Measurements from ENCODE around the gene CCN2. TPM values are rescaled to one million over a fixed set of nuclear protein-coding genes. Genes with fewer than 3 reads are reported as not detected.
A peak's percentile ranks its signal among the peaks of the same experiment; 100 is the strongest.

CCN2 gene
- total RNA-seq, 1 experiment from 2014 or later: 3.1 TPM

DNA sequence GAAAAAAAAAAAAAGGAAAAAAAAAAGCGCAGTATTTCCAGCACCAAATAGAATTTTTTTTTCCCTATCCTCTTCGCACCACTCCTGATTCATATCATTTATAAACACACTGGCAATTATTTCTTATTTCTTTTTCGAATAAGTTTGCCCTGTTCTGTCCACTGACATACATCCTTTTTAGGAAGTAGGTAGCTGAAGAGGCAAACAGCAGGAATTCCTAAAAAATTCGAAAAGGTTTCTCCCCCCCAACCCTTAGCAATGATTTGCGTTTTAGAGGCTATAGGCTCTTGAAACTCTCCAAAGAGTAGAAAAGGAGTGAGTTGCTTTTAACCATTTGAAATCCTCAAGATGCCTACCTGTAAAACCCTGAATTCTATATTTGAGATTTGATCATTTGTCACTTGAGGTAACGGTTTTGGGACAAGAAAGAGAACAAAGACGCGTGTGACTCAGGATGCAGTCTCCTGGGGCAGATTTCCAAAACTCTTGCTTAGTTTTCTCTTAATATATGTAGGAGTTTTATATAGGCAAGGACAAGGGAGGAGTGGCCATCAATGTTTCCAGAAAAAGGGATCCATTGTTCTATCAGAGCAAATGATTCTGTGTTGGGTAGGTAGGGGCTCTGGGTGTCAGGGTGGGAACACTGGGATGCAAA, 531 bp upstream of the CCN2 start:
- BruUV-seq (replicated peaks): no TSS peak
- H3K4me1 ChIP-seq (ENCODE audit: control insufficient read depth in 1 of 2, insufficient read depth in 2 of 2, low read length in 2 of 2): peaks cover 9 to 34% of the 10 kb centered on the region in 2 experiments

DNA sequence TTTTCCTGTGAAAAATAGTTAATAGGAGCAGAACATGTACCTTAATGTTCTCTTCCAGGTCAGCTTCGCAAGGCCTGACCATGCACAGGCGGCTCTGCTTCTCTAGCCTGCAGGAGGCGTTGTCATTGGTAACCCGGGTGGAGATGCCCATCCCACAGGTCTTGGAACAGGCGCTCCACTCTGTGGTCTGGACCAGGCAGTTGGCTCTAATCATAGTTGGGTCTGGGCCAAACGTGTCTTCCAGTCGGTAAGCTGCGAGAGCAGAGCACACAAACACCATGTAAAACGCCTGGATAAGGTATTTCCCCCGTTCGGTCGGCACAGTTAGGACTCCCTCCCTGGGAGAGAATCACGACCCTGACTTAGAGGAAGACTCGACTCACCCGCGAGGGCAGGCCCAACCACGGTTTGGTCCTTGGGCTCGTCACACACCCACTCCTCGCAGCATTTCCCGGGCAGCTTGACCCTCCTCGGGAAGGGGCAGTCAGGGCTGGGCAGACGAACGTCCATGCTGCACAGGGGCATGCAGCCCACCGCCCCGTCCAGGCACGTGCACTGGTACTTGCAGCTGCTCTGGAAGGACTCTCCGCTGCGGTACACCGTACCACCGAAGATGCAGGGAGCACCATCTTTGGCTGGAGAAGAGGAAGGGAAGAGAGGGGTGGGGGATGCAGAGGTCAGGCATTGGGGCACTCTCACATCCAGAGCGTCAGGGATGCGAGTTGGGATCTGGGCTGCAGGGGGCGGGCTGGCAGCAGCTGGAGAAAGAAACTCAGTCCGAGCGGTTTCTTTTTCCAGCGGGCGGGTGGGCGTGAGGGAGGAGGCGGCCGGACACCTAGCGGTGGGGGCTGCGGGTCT, 1.0 kb downstream of the CCN2 start:
- RAD21 ChIA-PET (ENCODE audit: low non-redundant PET in 1 of 2, low total read pairs in 2 of 2, uncharacterized antibody in 2 of 2, unreplicated experiment in 2 of 2): no interaction called here
- Histone ChIP-seq H2AFZ (ENCODE audit: low read depth, low read length, poor library complexity, severe bottlenecking) (no peak overlapping the region), H3K9ac (ENCODE audit: low read length) (peak overlapping the region; percentile 52), H4K20me1 (ENCODE audit: insufficient read depth) (no peaks in the 10 kb centered on the region), H3K36me3 (ENCODE audit: control insufficient read depth in 1 of 2, insufficient read depth in 2 of 2, low read length in 2 of 2) (no peaks in the 10 kb centered on the region), H3K9me2 (ENCODE audit: insufficient read depth) (no peaks in the 10 kb centered on the region), H3K79me2 (ENCODE audit: insufficient read depth, low read length) (no peaks in the 10 kb centered on the region), H3K4me1 (ENCODE audit: control insufficient read depth in 1 of 2, insufficient read depth in 2 of 2, low read length in 2 of 2) (peaks cover 9 to 34% of the 10 kb centered on the region in 2 experiments), H3K9me3 (ENCODE audit: control insufficient read depth in 1 of 2, insufficient read depth in 1 of 2, low read depth in 1 of 2, low read length in 2 of 2) (no peaks in the 10 kb centered on the region), H3K4me3 (replicated peaks in 1 of 2; ENCODE audit: low read depth in 1 of 2, low read length in 2 of 2) (peak overlapping the region; percentile 47 to 60), H3K4me2 (ENCODE audit: low read length) (peak overlapping the region; percentile 83), H3K27me3 (ENCODE audit: insufficient read depth, low read length) (no peaks in the 10 kb centered on the region), H3K27ac (ENCODE audit: low read depth, low read length) (peak overlapping the region; percentile 57; the same call in 1 of the 2 replicates)
- TSS peak; percentile 78 for BruUV-seq (replicated peaks)
- CTCF ChIA-PET: interaction anchor here (1.0 to 1.4 kb wide), 2 partner anchors 11 to 248 kb away, joined by 3 read pairs; no protein-coding TSS in a partner anchor
- POLR2A ChIA-PET: interaction anchor here (1.3 to 1.4 kb wide), 2 partner anchors 35 to 268 kb away, joined by 3 to 5 read pairs; no protein-coding TSS in a partner anchor
- DNase-seq (ENCODE audit: low read depth, low spot score) (peak; percentile 32), ATAC-seq (peak; percentile 69)
- intact Hi-C loops (cut with micrococcal nuclease): no loop called here
- no peak for TF ChIP-seq ELF1 (IDR thresholded peaks at IDR 0.05; ENCODE audit: borderline replicate concordance, low read depth)
- no peak for TF ChIP-seq SIN3A (IDR thresholded peaks at IDR 0.05; ENCODE audit: low read depth)
- TF ChIP-seq JUND (IDR thresholded peaks at IDR 0.05): no peak
- no peak for TF ChIP-seq CBX3 (IDR thresholded peaks at IDR 0.05; ENCODE audit: low read depth)
- peak; percentile 57 for TF ChIP-seq RAD21 (IDR thresholded peaks at IDR 0.05; ENCODE audit: low read depth)
- TF ChIP-seq EZH2phosphoT487 (IDR thresholded peaks at IDR 0.05; ENCODE audit: borderline replicate concordance): no peak
- no peak for TF ChIP-seq FOSL1 (IDR thresholded peaks at IDR 0.05; ENCODE audit: low read depth)
- TF ChIP-seq, protein P1, sequence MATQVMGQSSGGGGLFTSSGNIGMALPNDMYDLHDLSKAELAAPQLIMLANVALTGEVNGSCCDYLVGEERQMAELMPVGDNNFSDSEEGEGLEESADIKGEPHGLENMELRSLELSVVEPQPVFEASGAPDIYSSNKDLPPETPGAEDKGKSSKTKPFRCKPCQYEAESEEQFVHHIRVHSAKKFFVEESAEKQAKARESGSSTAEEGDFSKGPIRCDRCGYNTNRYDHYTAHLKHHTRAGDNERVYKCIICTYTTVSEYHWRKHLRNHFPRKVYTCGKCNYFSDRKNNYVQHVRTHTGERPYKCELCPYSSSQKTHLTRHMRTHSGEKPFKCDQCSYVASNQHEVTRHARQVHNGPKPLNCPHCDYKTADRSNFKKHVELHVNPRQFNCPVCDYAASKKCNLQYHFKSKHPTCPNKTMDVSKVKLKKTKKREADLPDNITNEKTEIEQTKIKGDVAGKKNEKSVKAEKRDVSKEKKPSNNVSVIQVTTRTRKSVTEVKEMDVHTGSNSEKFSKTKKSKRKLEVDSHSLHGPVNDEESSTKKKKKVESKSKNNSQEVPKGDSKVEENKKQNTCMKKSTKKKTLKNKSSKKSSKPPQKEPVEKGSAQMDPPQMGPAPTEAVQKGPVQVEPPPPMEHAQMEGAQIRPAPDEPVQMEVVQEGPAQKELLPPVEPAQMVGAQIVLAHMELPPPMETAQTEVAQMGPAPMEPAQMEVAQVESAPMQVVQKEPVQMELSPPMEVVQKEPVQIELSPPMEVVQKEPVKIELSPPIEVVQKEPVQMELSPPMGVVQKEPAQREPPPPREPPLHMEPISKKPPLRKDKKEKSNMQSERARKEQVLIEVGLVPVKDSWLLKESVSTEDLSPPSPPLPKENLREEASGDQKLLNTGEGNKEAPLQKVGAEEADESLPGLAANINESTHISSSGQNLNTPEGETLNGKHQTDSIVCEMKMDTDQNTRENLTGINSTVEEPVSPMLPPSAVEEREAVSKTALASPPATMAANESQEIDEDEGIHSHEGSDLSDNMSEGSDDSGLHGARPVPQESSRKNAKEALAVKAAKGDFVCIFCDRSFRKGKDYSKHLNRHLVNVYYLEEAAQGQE (IDR thresholded peaks at IDR 0.05; ENCODE audit: low read depth): no peak
- TF ChIP-seq, protein P2, sequence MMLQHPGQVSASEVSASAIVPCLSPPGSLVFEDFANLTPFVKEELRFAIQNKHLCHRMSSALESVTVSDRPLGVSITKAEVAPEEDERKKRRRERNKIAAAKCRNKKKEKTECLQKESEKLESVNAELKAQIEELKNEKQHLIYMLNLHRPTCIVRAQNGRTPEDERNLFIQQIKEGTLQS (IDR thresholded peaks at IDR 0.05): no peak
- TF ChIP-seq, protein P3, sequence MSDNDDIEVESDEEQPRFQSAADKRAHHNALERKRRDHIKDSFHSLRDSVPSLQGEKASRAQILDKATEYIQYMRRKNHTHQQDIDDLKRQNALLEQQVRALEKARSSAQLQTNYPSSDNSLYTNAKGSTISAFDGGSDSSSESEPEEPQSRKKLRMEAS (IDR thresholded peaks at IDR 0.05): no peak

More for the DNA sequence above, 531 bp upstream of the CCN2 start:
- CTCF ChIA-PET: interaction anchor here (1.1 to 1.4 kb wide), 3 partner anchors 247 to 328 kb away, joined by 3 to 7 read pairs (median 3); no protein-coding TSS in a partner anchor
- ATAC-seq (no peak), DNase-seq (ENCODE audit: low read depth, low spot score) (no peak)
- no peaks in the 10 kb centered on the region for H3K79me2 ChIP-seq (ENCODE audit: insufficient read depth, low read length)
- no peak for TF ChIP-seq SRF (IDR thresholded peaks at IDR 0.05; ENCODE audit: low read depth)
- no peak for TF ChIP-seq FOSL1 (IDR thresholded peaks at IDR 0.05; ENCODE audit: low read depth)
- TF ChIP-seq ZFX (IDR thresholded peaks at IDR 0.05): no peak
- TF ChIP-seq YY1 (IDR thresholded peaks at IDR 0.05; ENCODE audit: extremely low read depth, insufficient replicate concordance, low read depth, low read length): no peak
- TF ChIP-seq RAD21 (IDR thresholded peaks at IDR 0.05; ENCODE audit: low read depth): no peak
- H3K36me3 ChIP-seq (ENCODE audit: control insufficient read depth in 1 of 2, insufficient read depth in 2 of 2, low read length in 2 of 2): no peaks in the 10 kb centered on the region
- no peaks in the 10 kb centered on the region for H3K9me3 ChIP-seq (ENCODE audit: control insufficient read depth in 1 of 2, insufficient read depth in 1 of 2, low read depth in 1 of 2, low read length in 2 of 2)
- H3K9me2 ChIP-seq (ENCODE audit: insufficient read depth): no peaks in the 10 kb centered on the region
- H2AFZ ChIP-seq (ENCODE audit: low read depth, low read length, poor library complexity, severe bottlenecking): peak overlapping the region; percentile 8
- H3K9ac ChIP-seq (ENCODE audit: low read length): 0 out of 2 replicates have a peak overlapping the region, but pooled peaks have one; percentile 52
- H3K4me2 ChIP-seq (ENCODE audit: low read length): peak overlapping the region; percentile 83
- no peaks in the 10 kb centered on the region for H4K20me1 ChIP-seq (ENCODE audit: insufficient read depth)
- RAD21 ChIA-PET (ENCODE audit: low non-redundant PET in 1 of 2, low total read pairs in 2 of 2, uncharacterized antibody in 2 of 2, unreplicated experiment in 2 of 2): no interaction called here
- no peak overlapping the region for H3K27ac ChIP-seq (ENCODE audit: low read depth, low read length)
- POLR2A ChIA-PET: interaction anchor here (0.7 to 1.3 kb wide), 10 partner anchors 19 to 530 kb away, joined by 3 to 6 read pairs (median 4); no protein-coding TSS in a partner anchor
- no peaks in the 10 kb centered on the region for H3K27me3 ChIP-seq (ENCODE audit: insufficient read depth, low read length)
- intact Hi-C loops (cut with micrococcal nuclease): no loop called here
- H3K4me3 ChIP-seq (replicated peaks in 1 of 2; ENCODE audit: low read depth in 1 of 2, low read length in 2 of 2): peak overlapping the region; percentile 47 to 60
